Activated CD8-positive, alpha-beta memory T cell treated with anti-CD3 and anti-CD28 coated beads, Interleukin-2, amount 50 U/mL, for 1 hour (primary cell): ENCODE results near the gene PANK4.

Experiments
- DNase-seq: peaks from one replicate; pipeline ENCODE4 v3.0.0-alpha.2; 2020; ENCODE audit errors: extremely low read depth

Gene PANK4

DNA sequence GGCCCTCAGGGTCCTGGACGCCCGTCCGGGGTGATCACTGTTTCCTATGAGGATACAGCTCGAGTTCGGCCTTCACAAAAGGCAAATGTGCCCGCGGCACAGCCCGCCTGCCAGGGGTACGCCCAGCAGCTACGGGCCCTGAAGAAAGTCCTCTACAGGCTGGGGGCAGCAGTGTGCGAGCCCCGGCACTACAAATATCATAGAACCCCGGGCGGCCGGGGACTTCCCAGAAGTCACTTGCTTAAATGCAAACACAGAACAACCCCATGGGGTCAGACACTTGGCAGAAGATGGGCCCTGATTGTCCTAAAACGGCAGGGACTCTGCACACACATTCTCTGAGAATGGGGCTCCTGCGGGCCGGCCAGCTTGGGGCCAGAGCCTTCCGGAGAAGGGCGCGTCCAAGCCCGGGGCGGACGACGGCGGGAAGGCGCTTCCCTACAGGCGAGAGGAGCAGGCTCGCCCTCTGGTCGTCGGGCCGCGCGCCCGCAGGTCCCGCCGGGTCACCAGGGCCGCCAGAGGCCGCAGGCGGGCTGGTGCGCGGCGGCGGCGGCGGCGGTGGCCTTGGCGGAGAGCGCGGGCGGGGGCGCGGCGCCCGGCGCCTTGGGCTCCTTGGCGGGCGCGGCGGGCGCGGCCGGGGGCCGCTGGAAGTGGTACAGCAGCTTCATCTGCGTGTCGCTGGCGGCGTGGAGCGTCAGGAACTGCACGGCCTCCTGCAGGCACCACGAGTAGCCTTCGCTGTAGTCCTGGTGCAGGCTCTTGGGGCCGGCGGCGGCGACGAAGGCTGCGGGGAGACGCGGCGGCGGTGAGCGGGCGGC, 2.8 kb upstream of the PANK4 start:
- DNase-seq = no peak

DNA sequence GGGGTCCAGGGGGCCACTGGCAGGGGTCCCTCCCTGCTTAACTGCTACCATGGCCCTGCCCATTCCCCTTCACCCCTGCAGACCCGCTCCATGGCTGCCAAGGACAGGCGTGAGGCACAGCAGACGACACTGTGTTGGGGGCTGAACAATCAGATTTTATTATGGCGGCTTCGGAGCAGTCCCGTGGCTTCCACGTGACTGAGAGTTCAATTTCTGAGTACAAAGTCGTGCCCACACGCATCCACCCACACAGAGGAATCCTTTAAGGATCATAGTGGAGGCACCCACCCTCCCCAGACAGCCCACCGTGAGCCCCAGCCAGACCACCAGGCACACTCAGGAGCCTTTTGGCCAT, 2.2 kb upstream of the PANK4 start:
- DNase-seq = no peak

DNA sequence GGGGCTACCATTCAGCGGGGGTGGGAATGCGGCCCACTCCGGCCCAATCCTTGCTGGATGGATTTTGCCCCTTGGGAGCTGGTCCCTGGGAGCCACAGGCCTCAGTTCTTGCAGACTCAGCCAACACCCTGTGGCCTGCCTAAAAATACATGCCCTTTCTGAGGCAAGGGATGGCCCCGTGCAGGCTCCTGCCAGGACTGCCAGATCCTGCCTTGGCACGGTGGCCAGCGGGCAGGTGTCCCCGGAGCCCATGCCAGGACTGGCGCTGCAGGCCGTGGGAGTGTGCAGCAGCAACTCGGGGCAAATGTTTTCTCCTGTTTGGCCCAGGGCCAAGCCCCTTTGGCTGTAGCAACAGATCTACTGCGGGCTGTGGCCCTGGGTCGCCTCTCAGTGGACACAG, 1.6 kb upstream of the PANK4 start:
- DNase-seq = no peak

DNA sequence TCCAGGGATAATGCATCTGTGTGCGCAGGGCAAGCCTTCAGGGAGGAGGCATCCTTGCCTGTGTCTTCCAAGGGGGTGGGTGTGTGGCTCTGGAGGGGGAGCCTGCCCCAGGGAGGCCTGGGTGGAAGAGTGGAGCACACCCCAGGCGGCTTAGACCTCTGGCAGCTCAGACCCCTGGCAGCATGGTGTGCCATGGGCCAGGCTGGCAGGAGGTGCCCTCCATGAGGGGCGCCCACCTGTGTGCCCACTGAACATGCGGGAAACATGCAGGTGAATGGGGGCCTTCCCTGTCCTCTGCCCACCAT, 1.1 kb upstream of the PANK4 start:
- DNase-seq = no peak

DNA sequence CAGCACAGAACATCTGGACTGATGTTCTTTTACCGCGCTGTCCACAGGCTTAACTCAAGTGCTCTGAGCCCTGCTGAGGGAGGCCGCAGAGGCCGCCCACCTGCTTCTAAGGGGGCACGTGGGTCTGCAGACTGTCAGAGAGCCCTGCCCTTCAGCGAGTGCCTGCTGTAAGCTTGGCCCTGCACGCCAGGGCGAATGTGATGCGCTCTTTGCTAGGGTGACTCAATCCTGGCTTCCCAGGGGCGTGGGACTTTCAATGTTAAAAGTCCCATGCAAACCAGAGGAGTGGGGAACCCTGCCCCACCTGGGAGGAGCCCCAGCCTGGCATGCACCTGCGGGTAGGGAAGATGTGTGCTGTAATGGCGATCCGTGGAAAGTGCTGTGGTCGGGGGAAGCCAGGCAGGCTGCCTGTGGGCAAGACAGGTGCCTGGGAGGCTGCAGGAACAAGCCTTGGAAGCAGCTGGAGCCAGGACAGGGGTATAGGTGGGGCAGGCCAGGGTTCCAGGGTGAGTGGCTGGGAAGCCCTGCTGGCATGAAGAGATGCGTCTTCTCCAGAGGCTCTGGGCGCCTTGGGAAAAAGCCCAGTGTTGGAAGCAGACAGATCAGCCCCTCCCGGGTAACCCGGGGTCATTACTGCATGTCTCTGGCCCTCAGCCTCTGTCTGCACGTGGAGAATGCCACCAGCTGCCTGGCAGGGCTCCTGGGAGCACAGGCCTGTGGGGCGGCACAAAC, 594 bp upstream of the PANK4 start:
- no peak for DNase-seq

DNA sequence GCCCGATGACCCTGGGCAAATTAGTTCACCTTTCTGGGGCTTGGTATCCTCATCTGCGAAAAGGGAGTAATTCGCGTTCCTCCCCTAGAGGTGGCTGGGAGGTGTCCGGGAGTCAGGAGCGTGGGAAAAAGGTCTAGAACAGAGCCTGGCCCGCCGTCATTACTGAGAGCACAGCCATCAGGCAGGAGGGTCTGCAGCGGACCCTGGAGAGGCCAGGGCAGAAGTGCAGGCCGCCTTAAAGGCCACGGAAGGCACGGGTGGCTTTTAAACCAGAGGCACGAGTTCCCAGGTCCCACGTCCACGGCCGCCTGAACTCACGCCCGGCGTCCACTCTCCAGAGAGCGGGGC, 850 bp downstream of the PANK4 start:
- DNase-seq = no peak

DNA sequence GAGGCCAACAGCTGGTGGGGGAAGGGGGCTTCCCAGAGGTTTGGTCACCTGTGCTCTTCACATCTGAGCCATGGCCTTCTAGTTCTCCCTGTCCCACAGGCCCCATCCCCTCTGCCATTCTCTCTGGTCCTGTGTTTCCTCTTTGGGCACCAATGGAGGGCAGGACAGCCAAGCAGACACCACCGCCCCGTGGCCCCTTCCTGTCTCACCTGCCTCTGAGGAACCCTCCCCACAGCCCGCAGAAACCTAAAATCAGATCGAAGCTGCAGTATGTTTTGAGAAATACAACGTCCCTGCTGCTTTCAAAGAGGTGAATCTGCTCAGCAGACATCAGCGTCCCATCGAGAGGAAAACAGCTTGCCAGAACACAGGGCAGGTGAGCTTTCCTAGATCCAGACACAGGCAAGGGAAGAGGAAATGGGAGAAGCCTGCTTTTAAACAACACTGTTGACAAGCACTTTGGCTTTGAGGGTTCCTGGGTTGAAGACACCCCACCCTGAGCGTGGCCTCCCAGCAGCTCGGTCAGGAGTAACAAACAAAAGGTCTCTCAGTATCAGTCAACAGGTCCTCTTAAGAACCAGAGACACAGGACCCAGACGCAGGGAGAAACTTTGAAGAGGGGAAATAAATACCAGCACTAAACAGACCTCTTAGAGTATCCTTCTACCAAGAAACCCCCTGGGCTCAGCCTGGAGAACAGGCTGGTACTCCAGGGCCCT, 2.3 kb downstream of the PANK4 start:
- no peak for DNase-seq

DNA sequence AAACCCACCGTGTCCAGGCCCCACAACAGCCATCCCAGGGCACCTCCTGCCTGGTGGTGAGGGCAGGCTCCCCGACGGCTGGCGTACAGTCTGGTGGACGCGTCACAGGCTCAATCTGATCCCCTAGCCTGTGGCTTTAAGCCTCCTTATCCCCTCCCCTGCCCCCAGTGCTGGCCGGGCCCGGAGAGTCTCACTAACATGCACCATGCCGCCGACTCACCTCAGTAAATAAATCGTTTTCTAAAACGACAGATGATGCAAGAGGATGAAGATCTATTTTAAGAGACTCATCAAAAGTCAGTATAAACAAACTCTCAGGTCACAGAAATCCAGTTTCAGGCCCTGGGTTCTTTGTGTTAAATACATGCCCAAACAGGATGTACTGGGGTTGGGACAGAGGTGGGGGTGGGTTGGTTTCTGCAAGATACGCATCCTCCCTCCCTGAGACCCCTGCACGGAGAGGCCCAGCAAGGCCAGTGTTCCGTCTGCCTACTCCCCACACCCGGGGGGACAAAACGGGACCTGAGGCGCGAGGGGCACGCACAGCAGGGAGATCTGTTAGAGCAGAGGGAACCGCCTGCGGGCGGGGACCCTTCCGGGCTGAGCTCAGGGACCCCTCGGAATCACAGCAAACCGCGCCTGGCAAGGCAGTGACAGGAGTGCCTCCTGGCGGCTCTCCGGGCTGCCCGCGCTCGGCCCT, 3.1 kb downstream of the PANK4 start:
- no peak for DNase-seq

DNA sequence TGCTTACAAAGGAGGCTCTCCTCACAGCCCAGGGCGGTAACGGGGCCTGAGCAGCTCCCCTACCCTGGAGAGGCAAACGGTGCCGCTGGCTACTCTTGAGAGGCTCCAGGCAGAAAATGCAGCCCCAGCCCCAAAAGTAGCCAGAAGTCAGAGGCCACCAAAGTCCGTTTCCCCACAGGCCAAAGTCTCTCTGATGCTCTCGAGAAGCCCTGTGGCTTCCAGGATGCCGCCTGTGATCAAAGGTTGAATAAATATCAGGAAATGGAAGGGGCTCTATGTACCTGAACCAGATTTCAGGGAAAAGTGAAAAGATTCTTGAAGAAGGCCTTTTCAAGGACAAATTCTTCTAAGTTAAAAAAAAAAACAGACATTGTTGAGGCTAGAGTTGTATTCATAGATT, 4.2 kb downstream of the PANK4 start:
- no peak for DNase-seq

DNA sequence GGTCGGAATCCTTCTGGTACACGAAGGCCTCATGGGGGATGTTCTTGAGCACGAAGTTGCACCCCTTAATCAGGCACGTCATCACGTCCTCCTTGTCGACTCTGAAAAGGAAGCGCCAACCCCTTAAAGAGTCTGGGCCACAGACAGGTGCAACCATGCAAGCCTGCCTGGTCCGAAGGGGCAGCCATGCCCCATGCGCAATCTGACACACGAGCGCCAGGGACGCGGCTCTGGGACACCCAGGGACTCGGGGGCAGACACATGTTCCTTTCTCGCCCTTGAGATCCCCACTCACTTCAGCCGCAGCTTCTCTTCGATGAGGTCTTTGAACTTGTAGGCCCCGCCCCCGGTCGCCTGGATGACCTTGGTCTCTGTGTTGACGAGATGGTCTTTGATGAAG, 5.6 kb downstream of the PANK4 start:
- DNase-seq = no peak

DNA sequence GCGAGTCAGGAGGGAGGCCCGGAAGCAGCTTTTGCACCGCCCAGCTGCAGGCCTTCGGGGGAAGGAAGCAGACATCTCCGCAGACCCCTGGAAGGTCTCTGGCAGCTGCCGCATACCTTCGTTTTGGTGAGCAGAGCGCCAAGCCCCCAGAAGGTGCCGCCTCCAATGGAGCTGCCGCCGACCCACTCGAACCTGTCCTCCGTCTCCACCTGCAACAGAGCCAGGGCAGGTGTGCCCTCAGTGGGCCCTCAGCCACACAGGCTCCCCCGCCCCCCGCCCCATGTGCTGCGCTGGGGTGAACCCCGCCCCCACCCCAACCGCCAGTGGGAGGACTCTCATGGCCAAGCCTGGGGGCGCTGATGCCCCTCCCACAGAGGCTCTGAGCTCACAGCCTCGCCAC, 6.2 kb downstream of the PANK4 start:
- DNase-seq = no peak

DNA sequence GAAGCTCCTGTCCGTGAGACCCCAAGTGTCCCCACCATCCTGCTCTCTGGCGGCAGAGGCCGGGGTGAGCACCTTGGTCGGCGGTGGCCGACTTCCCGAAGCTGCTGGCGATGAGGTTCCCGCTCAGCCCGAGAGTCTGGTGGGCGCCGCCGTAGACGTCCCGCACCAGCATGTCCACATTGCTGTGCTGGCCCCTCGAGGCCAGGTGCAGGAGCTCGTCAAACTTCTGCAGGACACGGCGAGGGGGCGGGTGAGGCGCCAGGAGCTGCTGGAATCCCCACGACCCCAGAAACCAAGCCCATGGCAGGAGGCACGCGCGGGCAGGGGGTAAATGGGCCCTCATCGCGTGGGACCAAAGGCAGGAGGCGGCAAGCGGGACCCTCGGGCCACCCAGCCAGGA, 6.7 kb downstream of the PANK4 start:
- DNase-seq = no peak

DNA sequence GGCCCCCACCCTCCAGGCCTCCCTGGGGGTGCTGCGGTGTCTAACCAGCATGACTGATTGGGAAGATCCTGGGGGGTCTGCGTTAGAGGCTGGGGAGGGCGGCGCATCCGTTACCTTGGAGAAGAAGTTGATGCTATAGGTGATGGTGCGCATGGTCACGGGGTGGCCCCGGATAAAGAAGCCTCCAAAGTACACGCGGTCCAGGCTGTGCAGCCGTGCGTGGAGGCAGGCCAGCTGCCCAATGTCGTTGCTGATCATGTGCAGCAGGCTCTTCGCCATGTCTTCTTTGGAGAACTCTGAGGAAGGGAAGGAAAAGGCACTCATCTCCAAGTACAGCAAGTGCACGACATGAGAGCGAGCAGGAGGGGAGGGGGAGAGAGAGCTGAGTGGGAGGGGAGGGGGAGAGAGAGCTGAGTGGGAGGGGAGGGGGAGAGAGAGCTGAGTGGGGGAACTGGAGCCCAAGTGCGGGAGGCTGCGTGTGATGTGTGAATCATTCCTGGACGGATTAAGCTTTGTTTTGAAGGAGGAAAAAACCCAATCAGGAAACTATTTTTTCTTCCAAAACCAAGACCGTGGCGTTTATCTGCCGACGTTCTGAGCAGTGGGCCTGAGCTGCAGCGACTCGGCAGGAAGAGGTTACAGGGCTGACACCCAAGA, 7.2 kb downstream of the PANK4 start:
- DNase-seq = no peak

DNA sequence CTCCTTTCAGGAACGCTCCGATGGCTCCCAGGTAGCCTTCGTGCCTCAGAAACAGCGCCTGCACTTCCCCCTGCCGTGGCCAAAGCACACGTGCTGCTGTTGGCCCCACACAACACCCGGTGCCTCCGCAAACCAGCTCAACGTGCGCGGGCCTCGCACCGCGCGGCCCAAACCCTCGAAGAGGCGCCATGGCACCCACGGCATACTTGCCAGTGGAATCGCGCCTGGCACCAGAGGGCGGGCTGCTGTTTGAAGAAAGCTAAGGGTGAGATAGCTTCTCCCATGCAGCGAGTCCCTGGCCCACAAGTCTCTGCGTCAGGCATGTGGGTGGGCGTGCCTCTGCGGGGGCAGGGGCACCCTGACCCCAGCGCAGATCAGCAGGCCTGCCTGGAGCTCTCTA, 7.9 kb downstream of the PANK4 start:
- DNase-seq = no peak

DNA sequence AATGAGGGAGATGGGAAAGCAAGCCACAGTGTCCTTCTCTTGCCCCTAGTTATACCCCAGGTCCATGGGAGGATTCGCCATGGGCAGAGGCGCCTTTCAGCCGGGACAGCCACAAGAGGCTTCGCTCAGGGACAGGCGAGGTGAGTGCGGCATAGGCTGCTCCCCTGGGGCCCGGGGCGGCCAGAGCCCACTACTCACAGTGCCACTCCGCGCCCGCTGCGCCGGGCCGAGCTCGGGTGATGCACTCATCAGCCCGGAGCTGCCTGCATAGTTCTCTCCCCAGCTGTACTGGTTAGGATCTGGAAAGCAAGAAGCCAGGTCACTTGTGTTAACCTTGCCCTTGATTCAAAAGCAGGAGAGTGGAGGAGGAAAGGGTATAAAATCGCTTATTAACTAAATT, 8.4 kb downstream of the PANK4 start:
- no peak for DNase-seq

DNA sequence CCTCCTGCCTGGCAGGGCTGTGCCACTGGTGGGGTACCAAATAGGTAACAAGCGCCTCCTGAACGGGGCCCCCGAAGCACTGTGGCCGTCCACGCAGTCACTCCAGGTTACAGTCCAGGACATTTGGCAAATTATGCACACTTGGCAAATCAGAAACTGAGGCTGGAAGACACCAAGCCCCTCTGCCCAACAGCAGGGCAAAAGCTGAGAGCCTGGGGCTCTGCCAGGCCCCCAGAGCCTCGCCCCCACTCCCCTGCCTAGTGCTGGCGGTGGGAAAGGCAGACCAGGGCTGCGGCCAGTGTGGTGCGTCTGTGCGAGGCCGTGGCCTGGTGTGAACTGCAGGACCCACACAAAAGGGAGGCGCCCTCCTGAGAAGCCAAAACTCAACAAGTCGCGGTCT, 9.4 kb downstream of the PANK4 start:
- DNase-seq = no peak

DNA sequence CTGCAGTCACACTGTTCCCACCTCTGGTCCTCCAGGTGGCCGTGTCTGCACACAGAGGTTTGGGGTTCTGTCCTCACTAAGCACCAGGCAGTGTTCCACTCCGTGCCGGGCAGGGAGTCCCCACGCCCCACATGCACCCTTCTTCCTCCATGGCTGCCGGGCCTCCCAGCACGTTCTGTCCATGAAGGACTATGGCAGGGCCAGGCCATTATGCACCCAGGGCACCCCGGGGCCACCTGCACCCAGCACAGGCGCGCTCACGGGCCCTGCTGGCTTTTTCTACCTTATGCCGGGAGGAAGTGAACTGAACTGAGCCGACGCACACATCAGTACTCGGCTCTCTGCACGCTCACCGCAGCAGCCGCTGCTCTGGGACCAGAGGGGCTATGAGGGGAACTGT, 10.3 kb downstream of the PANK4 start:
- no peak for DNase-seq

DNA sequence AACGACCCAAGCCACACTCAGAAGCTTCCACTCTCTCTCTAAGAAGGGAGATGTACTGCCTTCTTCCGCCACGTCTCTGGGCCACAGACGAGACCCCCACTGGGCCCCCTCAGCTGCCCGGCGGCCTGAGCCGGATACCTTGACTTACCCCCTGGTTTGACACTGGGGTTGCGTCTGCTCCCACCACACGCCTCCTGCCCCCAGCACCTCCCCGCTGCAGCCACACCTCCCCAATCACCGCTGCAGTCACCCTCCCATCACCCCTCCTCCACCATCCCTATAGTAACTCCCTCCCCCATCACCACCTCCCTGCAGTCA, 10.7 kb downstream of the PANK4 start:
- DNase-seq = no peak

DNA sequence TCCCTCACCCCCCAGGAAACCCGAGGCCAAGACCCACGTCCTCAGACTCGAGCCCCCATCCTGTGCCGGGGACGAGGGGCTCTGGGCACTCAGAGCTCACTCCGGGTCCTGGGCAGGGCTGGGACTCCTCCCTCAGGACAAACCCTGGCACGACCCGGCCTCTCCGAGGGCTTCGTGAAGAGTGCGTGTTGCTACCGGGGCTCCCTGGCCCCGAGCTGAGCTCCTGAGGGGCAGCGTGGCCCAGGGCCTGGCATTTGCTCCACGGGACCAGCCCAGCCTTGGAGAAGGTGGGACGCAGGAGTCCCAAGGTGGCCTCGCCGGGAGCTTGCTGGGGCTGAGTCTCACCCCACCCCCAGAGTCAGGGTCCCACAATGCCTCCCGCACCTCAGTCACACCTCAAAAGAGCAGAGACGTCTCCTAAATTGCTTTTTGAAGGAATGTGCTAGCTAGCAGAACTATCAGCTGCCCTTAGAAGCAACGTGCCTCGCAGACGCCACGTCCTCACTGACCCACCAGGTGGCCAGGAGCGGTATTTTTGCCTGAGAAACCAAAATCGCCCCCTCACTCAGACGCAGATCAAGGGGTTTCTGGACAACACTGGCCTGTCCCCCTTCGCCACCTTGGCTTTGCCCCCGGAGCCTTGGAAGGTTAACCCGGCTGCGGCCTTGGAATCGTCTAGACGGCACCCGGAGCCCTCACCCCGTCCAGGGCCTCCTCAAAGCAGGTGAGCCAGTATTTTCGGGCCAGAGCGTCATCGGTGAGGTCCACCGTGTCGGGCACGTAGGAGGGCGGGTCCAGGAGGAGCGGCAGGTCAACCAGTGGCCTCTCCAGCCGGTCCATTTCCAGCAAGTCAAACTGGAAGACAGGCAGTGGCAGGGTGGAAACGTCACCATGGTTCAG, 11.3 kb downstream of the PANK4 start:
- DNase-seq = no peak

DNA sequence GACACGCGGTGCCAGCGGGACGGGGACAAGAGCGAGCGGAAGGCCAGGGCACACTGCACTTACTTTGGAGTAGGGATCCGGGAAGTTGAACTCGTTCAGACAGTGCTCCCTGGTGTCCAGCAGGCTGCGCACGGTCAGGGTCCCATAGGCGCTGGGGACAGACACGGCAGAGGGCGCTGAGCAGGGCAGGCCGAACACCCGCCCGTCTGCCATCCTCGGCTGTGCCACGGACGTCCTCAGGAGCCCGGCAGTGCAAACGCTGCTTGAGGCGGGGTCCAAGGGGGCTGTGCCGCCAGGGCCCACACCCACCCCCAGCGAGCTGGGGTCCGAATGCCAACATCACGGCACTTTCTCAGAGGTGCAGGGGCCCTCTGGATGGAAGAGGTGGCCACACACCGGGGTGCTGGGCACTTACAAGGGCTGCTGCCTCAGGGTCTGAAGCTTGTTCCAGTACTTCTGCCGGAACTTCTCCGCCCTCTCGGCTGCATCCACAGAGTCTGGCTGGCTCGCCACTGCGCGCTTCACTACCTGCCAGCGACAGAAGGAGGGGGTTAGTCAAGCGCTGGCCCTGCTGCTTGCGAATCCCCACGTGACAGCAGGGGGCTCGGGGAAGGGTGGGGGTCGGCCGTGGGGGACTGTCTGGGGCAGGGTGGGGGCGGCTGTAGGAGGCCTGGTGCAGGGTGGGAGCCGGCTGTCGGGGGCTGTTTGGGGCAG, 12.3 kb downstream of the PANK4 start:
- no peak for DNase-seq
